Subcutaneous abdominal adipose tissue (tissue), 5 donors: ENCODE data around the gene SYNJ2BP.
"Not testable (repeated sequence)": the region's sequence is repeated elsewhere in the genome, so short reads cannot be mapped to it uniquely, and the experiment has no call there.

ENCODE experiments used
- H3K27ac ChIP-seq: one replicate; pipeline ENCODE4 v1.7.0; 2013; ENCODE audit warnings: low read depth, mild to moderate bottlenecking, inconsistent platforms, low read length, moderate library complexity
- H3K27me3 ChIP-seq, 5 donors: one replicate each; pipeline ENCODE4 v1.7.0; 2013; ENCODE audit warnings: low read length in 5 of 5, inconsistent platforms in 1 of 5; ENCODE audit not compliant: control insufficient read depth in 5 of 5, insufficient read depth in 4 of 5
- H3K36me3 ChIP-seq, 5 donors: one replicate each; pipeline ENCODE4 v1.7.0; 2013; ENCODE audit warnings: low read length in 5 of 5; ENCODE audit not compliant: control insufficient read depth in 5 of 5, insufficient read depth in 5 of 5
- H3K4me1 ChIP-seq, 5 donors: one replicate each; pipeline ENCODE4 v1.7.0; 2013; ENCODE audit warnings: low read length in 5 of 5, mild to moderate bottlenecking in 3 of 5, moderate library complexity in 1 of 5; ENCODE audit not compliant: control insufficient read depth in 5 of 5, insufficient read depth in 5 of 5
- H3K4me3 ChIP-seq, 5 donors: one replicate each; pipeline ENCODE4 v1.7.0; 2013; ENCODE audit warnings: low read length in 5 of 5, low read depth in 1 of 5
- H3K9ac ChIP-seq, 5 donors: one replicate each; pipeline ENCODE4 v1.7.0; 2013; ENCODE audit warnings: low read length in 5 of 5, mild to moderate bottlenecking in 4 of 5, moderate library complexity in 3 of 5
- H3K9me3 ChIP-seq, 5 donors: one replicate each; pipeline ENCODE4 v1.7.0; 2013; ENCODE audit warnings: low read length in 5 of 5; ENCODE audit not compliant: control insufficient read depth in 5 of 5
- donor health status: healthy.
- donor health status: healthy.
- donor health status: healthy.
- donor health status: healthy.
- donor health status: healthy.

Gene SYNJ2BP

DNA sequence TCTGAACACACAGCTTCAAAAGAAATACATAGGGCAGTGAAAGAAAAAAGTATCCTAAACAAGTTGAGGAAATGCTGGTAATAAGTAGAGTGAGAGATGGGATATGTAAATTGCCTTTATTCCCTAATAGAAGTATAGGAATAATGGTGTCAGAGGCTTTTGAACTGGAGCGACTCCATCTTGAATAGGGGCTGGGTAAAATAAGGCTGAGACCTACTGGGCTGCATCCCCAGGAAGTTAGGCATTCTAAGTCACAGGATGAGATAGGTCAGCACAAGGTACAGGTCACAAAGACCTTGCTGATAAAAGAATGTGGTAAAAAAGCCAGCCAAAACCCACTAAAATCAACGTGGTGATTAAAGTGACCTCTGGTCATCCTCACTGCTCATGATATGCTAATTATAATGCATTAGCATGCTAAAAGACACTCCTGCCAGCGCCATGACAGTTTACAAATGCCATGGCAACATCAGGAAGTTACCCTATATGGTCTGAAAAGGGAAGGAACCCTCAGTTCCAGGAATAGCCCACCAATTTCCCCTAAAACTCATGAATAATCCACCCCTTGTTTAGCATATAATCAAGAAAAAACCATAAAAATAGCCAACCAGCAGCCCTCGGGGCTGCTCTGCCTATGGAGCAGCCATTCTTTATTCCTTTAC is 2.5 kb upstream of the SYNJ2BP start:
- H3K27ac ChIP-seq, H3K4me3 ChIP-seq, H3K27me3 ChIP-seq, H3K9me3 ChIP-seq, H3K9ac ChIP-seq, H3K36me3 ChIP-seq: not testable (repeated sequence)
- H3K4me1 ChIP-seq, result peaks cover 0 to 18% (median 12%) of the 10 kb centered on the region in 5 donors

- Histone ChIP-seq H3K4me1 (peaks cover 0 to 18% (median 12%) of the 10 kb centered on the region in 5 donors), H3K9ac (peak overlapping the region; percentile 70 to 100 (median 96)), H3K27ac (peak overlapping the region; percentile 24)
Measured at GRCh38 chr14:70416338-70416724, 559 bp downstream of the SYNJ2BP start.

GRCh38 chr14:70415788-70416187 is 1.1 kb downstream of the SYNJ2BP start:
- H3K4me1 ChIP-seq, result peaks cover 0 to 18% (median 12%) of the 10 kb centered on the region in 5 donors
- peaks cover 0 to 5% (median 0%) of the 10 kb centered on the region in 5 donors for H3K36me3 ChIP-seq
- H3K27me3 ChIP-seq, result no peaks in the 10 kb centered on the region
- peak overlapping the region in 4 of 5 donors; percentile 33 to 98 (median 90) for H3K4me3 ChIP-seq
- H3K27ac ChIP-seq, result no peak overlapping the region
- H3K9ac ChIP-seq, result peak overlapping the region in 2 of 5 donors; percentile 70 to 96
- H3K9me3 ChIP-seq, result no peaks in the 10 kb centered on the region

More at GRCh38 chr14:70416338-70416724, 559 bp downstream of the SYNJ2BP start:
- Histone ChIP-seq H3K36me3 (peaks cover 0 to 5% (median 0%) of the 10 kb centered on the region in 5 donors), H3K4me3 (peak overlapping the region; percentile 87 to 100 (median 98)), H3K27me3 (no peaks in the 10 kb centered on the region), H3K9me3 (no peaks in the 10 kb centered on the region)

GRCh38 chr14:70407621-70408020 is 9.3 kb downstream of the SYNJ2BP start:
- Histone ChIP-seq H3K36me3 (peaks cover 0 to 5% (median 3%) of the 10 kb centered on the region in 5 donors), H3K9ac (no peak overlapping the region), H3K4me1 (no peaks in the 10 kb centered on the region)

DNA sequence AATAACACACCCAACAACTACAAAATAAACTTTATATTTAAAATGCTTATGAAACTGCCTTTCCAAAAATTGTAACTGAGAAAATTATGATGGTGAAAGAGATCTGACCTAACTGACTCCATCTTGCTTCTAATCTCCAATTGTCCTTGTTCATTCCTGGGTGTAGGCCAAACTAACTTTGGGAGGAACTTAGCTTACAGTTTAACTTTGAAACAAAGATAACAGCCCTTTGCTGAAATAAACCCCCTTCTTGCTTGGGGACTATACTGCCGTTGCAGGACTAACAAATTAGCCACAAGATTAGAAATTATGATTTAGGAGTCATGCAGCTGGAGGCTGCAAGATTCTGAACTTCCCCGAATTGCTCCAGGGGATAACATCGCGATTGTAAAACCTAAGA is 10.7 kb downstream of the SYNJ2BP start:
- H3K9me3 ChIP-seq, H3K4me1 ChIP-seq: not testable (repeated sequence)

More at GRCh38 chr14:70407621-70408020, 9.3 kb downstream of the SYNJ2BP start:
- Histone ChIP-seq H3K9me3 (no peaks in the 10 kb centered on the region), H3K4me3 (no peak overlapping the region), H3K27me3 (no peaks in the 10 kb centered on the region), H3K27ac (no peak overlapping the region)

GRCh38 chr14:70403335-70403734 is 13.6 kb downstream of the SYNJ2BP start:
- not testable (repeated sequence) for H3K4me3 ChIP-seq, H3K27ac ChIP-seq, H3K36me3 ChIP-seq, H3K9me3 ChIP-seq, H3K27me3 ChIP-seq, H3K4me1 ChIP-seq, H3K9ac ChIP-seq

More for the DNA sequence above, 10.7 kb downstream of the SYNJ2BP start:
- not testable (repeated sequence) for H3K4me3 ChIP-seq, H3K9ac ChIP-seq, H3K27me3 ChIP-seq, H3K36me3 ChIP-seq, H3K27ac ChIP-seq

DNA sequence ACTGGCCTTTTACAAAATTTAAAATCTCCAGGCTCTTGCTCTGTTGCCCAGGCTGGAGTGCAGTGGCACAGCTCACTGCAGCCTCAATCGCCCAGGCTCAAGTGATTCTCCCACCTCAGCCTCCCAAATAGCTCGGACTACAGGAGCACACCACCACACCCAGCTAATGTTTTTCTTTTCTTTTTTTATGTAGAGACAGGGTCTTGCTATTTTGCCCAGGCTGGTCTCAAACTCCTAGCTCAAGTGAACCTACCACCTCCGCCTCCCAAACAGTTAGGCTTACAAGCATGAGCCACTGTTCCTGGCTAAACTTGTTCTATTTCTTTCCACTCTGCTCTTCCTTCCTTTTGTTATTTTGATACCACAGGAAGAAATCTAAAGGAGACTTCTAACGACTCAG is 15.2 kb downstream of the SYNJ2BP start:
- H3K4me1 ChIP-seq, result no peaks in the 10 kb centered on the region
- H3K9me3 ChIP-seq, result no peaks in the 10 kb centered on the region
- H3K27me3 ChIP-seq, result no peaks in the 10 kb centered on the region
- no peak overlapping the region for H3K27ac ChIP-seq
- H3K4me3 ChIP-seq, result no peak overlapping the region
- H3K9ac ChIP-seq, result no peak overlapping the region
- H3K36me3 ChIP-seq, result peaks cover 0 to 11% (median 10%) of the 10 kb centered on the region in 5 donors

- no peaks in the 10 kb centered on the region for H3K4me1 ChIP-seq
- H3K27ac ChIP-seq, result no peak overlapping the region
- H3K9me3 ChIP-seq, result no peaks in the 10 kb centered on the region
- H3K27me3 ChIP-seq, result no peaks in the 10 kb centered on the region
- no peak overlapping the region for H3K9ac ChIP-seq
- peaks cover 0 to 11% (median 10%) of the 10 kb centered on the region in 5 donors for H3K36me3 ChIP-seq
- H3K4me3 ChIP-seq, result no peak overlapping the region
Measured at GRCh38 chr14:70398706-70399431, 18.0 kb downstream of the SYNJ2BP start.

GRCh38 chr14:70398280-70398679 is 18.6 kb downstream of the SYNJ2BP start:
- Histone ChIP-seq H3K9me3 (no peaks in the 10 kb centered on the region), H3K36me3 (peaks cover 0 to 11% (median 10%) of the 10 kb centered on the region in 5 donors), H3K27ac (no peak overlapping the region), H3K4me1 (no peaks in the 10 kb centered on the region), H3K9ac (no peak overlapping the region), H3K27me3 (no peaks in the 10 kb centered on the region), H3K4me3 (no peak overlapping the region)

- Histone ChIP-seq H3K4me3 (no peak overlapping the region), H3K4me1 (no peaks in the 10 kb centered on the region), H3K9me3 (no peaks in the 10 kb centered on the region), H3K27ac (no peak overlapping the region), H3K9ac (no peak overlapping the region), H3K27me3 (no peaks in the 10 kb centered on the region), H3K36me3 (peaks cover 0 to 11% (median 10%) of the 10 kb centered on the region in 5 donors)
Measured at GRCh38 chr14:70397746-70398145, 19.1 kb downstream of the SYNJ2BP start.
